GM21825 (cell line): ENCODE measurements around the gene TRIM28.
"Not testable (repeated sequence)": the region's sequence is repeated elsewhere in the genome, so short reads cannot be mapped to it uniquely, and the experiment has no call there.

Experiments used
- ATAC-seq: cut with Tn5 transposase; IDR thresholded peaks from one replicate; pipeline ENCODE4 v1.9.1; 2021; ENCODE audit warnings: mild to moderate bottlenecking, moderate library complexity; ENCODE audit not compliant: unreplicated experiment

Gene TRIM28

DNA sequence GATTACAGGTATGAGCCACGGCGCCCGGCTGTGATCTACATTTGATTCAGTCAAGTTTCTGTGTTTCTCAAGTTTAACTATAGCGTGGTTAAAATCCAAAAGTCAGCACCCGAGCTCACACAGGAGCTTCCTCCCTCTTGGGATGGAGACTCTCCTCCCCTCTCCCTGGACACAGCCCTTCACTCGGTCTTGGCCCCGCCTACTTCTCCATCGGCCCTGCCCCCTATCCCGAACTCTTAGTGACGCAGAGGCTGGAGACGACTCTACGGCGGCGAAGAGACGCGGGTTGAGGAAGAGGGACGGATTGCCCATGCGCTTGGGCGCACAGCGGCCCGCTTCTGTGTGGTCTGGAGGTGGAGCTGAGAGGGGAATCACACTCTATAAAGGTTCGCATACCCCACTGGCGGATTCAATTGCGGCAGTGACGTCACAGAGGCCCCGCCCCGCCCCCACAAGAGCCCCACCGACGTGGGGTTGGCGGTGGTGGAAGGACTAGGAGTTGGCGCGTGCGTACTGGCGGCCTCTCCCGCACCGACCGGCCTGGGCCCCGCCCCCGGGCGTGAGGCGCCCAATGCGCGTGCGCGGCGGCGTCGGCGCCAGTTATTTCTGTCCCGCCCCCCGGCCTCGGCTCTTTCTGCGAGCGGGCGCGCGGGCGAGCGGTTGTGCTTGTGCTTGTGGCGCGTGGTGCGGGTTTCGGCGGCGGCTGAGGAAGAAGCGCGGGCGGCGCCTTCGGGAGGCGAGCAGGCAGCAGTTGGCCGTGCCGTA is at the start of gene TRIM28:
TRIM28 (plus strand) TSS at position 239 of the 765 bp plus-strand sequence. CDS start 694 bp downstream, outside the sequence.
- peak; percentile 81 for ATAC-seq

DNA sequence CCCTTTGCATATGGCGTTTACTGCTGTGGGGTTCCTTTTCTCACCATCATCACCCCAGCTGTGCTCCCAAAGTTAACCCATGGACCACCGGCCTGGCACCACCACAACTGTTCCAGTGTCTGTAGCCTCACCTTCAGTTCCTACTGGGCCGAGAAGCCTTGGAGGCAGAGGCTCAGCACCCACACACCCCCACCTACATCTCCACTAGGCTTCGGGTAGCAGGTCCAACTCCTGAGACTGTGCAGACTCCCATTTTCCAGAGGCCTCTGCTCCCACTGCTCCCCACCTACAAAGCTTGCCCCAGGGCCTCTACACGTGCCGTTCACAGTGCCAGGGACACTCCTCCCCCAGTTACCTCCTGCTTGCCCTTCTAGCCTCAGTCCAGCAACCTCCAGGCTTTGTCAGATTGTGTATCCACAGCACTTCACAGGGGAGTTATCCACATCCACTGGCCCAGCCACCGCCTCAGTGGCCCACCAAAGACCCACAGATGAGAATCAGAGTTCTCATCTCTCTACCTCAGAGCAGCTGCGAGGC is 46.2 kb upstream of the TRIM28 start:
- no peak for ATAC-seq

DNA sequence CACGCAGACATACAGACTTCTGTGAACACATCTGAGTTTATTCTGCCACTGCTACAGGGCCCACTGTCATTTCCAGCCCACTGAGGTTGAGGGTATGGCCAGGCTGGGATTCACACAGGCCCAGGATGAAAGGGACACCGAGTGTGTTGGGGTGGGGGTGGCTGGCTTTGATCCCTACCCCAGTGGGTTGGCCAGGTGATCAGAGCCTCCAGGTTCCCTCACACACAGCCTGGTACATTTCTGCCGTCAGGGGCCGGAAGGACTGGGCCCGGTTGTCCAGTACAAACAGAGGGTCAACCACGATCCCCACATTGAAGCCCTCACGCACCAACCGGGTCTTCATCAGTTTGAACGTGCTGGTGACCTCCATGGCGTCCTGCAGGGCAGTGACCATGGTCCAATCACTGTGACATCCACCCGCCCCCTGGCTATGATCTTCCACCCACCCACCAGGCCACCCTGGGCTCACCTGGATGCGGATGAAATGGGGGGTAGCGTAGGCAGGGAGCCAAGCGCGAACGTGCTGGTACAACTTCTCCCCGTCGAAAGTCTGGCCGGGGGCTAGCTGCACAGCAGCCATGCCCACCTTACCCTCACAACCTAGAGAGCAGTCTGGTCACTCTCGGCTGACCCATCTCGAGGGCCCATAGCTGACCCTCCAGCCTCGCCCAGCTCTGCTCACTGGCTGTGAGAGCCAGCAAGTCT is 45.4 kb upstream of the TRIM28 start:
- ATAC-seq = peak; percentile 3

DNA sequence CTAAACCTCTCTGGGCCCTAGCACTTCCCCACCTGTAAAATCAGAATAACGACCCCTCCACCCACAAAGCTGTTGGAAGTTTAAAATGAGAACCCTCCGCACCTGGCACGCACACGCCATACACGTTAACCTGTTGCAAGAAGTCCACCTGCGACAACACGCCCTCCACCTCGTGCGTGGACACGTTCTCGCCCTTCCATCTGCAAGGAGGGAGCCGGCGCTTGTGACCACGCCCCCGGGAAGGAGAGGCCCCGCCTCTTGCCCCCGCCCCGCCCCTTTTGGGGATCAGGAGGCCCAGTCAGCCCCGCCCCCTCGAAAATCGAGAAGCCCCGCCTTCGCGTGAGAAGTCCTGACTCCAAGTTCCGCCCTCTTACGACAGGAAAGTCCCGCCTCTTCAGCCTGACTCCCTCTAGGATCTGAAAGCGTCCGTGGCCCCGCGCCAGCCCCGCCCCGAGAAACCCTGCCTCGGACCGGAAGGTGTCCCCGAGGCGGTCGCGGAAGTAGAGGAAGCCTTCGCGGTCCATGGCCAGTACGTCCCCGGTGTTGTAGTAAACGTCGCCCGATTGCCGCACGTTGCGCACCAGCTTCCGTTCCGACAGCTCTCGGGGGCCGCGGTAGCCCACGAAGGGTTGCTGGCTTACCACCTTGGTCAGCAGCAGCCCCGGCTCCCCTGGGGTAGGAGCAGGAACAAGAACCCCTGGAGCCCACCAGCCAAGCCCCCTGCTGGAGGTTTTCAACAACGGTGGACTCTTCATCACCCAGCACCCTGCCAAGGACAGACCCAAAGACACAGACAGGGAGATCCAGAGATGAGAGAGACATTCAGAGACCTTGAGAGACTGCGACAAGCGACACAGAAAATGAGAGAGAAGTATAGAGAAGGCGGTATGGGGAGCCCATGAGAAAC is 44.6 kb upstream of the TRIM28 start:
- peak; percentile 81 for ATAC-seq

DNA sequence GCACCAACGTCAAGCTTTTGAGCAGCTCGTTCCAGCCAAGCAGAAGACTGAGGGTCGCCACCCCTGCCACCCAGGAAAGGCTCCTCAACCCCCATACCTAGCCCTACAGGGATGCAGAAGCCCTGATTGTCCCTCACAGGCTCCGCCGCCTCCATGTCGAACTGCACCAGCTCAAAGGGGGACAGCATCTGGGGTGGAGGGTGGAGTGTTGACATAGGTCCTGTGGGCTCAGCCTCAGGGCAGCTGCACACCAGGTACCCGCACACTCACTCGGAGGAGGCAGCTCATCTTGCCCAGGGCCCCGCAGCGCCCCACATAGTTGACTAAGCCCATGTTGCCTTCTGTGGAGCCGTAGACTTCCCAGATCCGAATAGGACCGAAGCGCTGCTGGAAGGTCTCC is 43.6 kb upstream of the TRIM28 start:
- ATAC-seq = no peak

DNA sequence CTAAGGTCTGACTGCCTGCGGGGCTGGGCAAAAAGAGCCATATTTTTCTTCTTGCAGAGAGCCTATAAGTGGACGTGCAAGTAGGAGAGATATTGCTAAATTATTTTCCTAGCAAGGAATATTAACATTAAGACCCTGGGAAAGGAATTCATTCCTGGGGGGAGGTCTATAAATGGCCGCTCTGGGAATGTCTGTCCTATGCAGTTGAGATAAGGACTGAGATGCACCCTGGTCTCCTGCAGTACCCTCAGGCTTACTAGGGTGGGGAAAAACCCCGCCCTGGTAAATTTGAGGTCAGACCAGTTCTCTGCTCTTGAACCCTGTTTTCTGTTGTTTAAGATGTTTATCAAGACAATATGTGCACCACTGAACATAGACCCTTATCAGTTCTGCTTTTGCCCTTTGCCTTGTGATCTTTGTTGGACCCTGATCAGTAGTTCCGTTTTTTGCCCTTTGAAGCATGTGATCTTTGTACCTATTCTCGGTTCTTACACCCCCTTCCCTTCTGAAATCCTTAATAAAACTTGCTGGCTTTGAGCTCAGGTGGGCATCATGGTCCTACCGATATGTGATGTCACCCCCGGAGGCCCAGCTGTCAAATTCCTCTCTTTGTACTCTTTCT is 36.2 kb upstream of the TRIM28 start:
- not testable (repeated sequence) for ATAC-seq

DNA sequence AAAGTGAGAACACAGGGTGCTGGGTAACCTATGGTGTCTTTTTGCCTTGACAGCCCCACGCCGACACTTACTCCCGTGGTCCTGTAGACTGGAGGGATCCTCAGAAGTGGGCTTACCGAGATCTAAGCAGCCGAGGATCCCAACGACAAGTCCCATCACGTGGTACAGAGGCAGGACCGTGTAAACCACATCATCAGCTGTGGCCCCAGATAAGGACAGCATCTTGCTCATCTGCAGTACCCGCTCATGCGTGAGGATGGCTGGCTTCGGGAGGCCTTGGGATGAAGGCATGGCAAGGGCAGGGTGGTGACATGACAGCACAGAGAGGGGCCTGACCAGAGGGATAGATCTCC is 34.2 kb upstream of the TRIM28 start:
- ATAC-seq = no peak

DNA sequence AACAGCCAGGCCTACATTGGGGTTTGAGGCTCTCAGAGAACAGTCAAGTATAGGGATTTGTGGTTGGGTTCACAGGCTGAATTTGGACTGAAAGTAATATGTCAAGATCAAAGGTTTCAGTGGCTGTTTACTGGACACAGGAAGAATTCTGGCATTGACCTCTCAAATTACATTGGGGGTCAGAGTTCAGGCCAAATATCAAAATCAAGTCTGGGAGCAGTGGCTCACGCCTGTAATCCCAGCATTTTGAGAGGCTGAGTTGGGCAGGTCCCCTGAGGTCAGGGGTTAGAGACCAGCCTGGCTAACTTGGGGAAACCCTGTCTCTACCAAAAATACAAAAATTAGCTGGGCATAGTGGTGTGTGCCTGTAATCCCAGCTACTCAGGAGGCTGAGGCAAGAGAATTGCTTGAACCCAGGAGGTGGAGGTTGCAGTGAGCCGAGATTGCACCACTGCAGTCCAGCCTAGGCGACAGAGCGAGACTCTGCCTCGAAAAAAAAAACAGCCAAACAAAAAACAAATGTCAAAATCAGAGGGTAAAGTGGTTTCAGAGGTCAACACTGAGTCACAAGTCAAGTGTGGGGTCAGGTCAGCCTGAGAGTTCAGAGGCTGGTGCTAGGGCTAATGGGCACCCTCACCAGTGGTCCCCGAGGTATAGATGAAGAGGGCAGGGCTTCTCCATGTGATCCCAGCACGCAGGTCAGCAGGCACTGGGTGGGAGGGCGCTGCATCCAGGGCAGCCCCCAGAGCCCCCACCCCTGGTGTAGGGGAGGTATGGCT is 33.6 kb upstream of the TRIM28 start:
- ATAC-seq = no peak

DNA sequence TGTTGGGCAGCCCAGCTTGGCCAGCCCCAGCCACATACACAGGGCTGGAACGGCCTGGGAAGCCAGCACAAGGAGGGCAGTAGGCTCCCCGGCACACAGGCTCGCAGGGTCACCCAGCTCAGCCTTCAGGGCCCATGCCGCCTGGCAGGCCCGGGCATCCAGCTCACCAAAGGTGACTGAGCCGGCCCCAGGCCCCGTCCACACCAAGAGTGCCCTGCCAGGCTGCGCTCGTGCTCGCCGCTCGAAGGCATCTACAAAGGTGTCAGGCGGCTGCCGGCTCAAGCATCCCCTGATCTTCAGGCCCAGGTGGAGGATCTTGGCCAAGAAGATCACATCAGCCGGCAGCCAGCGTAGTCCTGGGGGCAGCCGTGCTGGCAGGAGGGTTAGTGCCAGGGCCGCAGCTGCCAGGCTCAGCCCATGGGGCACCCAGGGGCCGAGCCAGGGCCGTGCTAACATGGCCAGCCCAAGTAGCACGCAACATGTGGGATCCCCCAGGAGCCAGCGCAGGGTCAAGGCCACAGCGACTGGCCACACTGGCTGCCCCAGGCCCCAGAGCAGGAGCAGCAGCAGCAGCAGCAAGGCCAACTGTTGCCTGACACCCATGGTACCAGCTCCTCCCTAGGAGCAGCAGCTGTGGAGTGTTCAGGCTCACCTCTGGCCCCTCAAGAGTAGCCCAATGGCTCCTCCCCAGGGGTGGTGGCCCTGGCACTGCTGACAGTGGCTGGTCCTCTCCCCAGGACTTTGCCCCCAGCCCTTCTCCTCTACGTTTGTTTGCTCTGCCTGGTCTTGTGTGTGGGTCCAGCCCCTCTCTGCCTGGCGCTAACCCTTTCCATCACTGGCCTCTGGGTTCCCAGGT is 32.3 kb upstream of the TRIM28 start, which contains the start of gene SLC27A5:
SLC27A5 (minus strand) TSS at position 640 of the 856 bp plus-strand sequence; CDS start at position 603, 37 bp downstream.
- ATAC-seq = no peak

DNA sequence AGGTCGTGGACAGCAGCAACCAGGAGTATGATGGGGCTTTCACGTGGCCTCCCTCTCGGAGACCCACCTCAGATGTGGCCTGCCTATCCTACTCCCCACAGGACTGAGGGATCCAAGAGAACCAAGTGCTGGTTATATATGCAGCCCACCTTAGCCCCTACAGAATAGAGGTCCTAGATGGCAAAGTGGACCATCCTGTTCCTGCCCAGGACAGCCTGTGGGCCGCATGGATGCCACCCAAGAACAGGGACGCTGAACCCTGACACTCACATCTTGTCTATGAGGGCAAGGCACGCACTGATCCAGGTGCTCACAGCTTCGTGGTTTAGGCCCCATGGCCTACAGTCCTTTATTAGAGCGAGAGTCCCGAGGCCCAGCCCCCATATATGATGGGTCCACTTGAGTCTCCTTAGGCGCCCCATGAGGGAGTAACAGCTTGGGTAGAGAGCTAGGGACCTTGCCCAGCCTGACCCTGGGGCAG is 30.6 kb upstream of the TRIM28 start:
- no peak for ATAC-seq

DNA sequence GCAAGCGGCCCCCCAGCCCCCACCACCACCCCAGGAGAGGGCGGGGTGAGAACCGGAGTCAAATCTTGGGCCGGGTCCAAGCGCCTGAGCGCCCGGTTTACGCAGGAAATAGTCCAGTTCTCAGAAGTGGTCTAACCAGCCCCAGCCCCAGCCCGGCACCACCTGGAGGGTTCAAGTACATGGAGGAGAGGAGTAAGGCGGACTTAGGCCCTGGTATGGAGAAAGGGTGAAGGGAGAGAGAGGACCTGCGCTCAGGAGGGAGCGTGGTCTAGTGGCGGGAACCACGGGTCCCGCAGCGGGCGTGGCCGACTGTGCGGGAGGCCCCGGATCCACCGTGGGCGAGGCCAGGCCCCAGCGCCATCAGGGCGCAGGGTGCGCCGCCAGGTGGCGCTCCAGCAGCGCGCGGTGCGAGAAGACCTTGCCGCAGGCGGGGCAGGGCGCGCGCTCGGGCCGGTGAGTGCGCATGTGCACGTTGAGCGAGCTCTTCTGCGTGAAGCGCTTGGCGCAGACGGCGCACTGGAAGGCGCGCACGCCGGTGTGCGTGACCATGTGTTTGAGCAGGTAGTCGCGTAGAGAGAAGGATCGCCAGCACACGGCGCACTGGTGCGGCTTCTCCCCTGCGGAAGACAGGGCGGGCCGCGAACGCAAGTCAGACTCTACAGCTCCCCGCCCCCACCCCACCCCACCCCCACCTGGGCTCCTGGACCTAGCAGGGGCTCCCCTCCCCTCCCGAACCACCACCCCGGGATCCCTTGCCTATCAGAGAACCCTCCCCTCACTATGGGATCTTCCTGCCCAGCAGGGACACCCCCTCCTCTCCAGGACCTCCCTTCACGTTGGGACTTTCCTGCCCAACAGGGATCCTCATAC is 29.9 kb upstream of the TRIM28 start:
- ATAC-seq = peak; percentile 66

DNA sequence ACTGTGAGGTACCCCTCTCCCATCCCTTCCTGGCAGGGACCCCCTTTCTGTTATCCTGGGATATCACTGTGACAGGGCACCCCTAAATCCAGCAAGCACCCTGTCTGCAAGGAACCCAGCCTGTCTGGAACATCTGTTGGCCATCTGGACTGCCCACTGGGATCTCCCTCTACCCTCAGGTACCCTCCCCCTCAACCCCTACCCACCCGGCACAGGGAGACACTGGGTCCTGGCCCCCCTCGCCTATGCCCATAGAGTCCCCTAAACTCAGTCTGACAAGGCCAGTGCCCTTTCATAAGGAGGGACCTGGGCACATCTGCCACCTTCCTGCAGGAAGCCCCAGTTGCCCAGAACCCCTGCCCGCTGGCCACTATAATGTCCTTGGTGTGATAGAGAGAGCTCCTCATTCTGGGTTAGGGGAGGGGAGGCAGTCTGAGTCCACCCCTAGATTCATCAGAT is 29.3 kb upstream of the TRIM28 start:
- no peak for ATAC-seq

DNA sequence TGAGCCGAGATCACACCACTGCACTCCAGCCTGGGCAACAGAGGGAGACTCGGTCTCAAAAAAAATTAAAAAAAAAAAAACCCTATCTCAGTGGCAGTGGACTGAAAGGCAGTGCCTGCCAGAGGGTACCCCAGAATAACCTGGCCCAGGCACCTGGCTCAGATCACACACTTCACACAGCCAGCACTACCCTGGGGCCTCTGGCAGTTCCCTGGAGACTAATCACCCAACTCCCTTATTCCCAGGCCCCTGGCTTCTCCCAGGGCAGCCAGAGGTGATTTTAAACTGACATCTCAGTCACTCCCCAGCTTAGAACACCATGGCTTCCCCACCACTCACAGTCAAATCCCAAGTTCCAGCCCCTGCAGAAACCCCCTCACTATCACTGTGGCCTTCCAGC is 28.6 kb upstream of the TRIM28 start:
- ATAC-seq = no peak

DNA sequence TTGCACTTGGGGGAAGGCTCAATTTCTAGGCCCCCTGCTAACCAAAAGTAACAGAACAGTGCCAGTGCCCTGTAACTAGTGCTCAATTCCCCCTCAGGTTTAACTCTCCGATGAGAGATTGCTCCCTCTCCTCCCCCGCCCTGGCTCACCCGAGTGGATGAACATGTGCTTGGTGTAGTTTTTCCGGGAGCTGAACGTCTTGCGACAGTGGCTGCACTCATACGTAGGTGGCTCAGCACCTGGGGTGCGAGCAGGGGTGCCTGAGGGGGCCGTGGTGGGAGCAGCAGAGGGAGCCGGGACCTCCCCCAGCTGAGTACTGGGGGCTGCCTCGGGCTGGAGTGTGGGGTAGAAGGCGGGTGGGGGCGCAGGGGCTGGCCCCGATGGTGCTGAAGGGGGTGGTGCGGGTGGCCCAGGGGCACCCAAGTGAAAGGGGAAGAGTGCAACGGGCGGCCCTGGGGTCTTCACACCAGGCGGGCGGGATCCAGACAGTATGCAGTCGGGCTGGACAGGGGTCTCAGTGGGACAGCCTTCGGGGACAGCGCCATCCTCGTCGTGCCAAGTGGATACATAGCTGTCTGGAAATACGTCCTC is 27.5 kb upstream of the TRIM28 start:
- no peak for ATAC-seq

DNA sequence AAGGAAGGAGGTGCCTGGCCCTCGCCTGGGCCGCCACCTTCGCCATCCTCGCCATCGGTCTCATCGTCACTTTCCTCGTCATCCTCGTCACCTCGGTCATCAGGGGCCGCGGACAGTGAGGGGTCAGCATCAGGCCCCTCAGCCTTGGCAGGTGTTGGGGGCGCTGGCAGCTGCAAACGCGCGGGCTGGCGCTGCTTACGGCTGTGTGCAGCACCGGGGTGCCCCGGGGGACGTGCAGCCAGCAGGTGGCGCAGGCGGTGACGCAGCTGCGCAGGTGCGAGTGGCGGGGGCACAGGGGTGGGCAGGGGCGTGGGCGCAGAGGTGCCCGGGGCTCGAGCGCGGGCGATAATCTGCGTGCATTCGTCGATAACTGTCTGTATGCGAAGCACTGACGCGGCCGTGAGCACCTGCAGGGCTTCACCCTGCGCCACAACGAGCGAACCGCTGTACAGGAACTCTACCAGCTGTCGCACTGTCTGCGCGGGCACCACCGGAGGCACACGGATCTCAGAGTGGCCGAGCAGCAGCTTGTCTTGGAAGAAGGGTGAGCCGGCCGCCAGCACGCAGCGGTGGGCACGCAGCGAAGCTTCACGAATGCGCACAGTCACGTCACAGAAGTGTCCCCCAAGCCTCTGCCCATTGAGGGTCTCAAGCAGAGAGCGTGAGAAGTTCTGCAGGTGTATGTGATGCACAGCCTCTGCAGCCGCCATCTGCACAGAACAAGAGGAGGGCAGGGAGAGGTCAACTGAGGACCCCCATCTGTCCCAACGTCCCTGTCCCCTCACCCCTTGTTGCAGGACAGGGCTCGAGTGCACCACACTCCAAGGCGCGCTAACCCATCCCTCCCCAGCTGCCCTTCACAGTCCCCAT is 26.7 kb upstream of the TRIM28 start:
- ATAC-seq = no peak
